Osteoblast (primary cell): Measurements from ENCODE around the gene TPCN2. TPM values are rescaled to one million over a fixed set of nuclear protein-coding genes. Genes with fewer than 3 reads are reported as not detected.
A peak's percentile ranks its signal among the peaks of the same experiment; 100 is the strongest.

Experiments used
- DNase-seq: peaks from one replicate; pipeline ENCODE4 v3.0.0; 2011; ENCODE audit warnings: low spot score, mixed read lengths; ENCODE audit not compliant: insufficient read length; ENCODE audit errors: missing footprints
- H2AFZ ChIP-seq: 2 replicates; pipeline ENCODE4 v1.6.0; 2011; ENCODE audit warnings: mild to moderate bottlenecking, low read length
- H3K27ac ChIP-seq: 2 replicates; pipeline ENCODE4 v1.5.1; 2011; ENCODE audit warnings: mild to moderate bottlenecking, low read depth, low read length, moderate library complexity
- H3K27me3 ChIP-seq: 2 replicates; pipeline ENCODE4 v1.6.0; 2012; ENCODE audit warnings: mild to moderate bottlenecking, control low read depth, inconsistent platforms, low read length, moderate library complexity; ENCODE audit not compliant: insufficient read depth
- H3K36me3 ChIP-seq: 2 replicates; pipeline ENCODE4 v1.5.1; 2011; ENCODE audit warnings: mild to moderate bottlenecking, low read length, control low read depth, moderate library complexity; ENCODE audit not compliant: insufficient read depth
- H3K4me1 ChIP-seq: 2 replicates; pipeline ENCODE4 v1.5.1; 2011; ENCODE audit warnings: mild to moderate bottlenecking, low read length, control low read depth, moderate library complexity; ENCODE audit not compliant: insufficient read depth
- H3K4me2 ChIP-seq: 2 replicates; pipeline ENCODE4 v1.6.0; 2011; ENCODE audit warnings: mild to moderate bottlenecking, low read length; ENCODE audit not compliant: insufficient read depth
- H3K4me3 ChIP-seq: fragments of 200-600 bp; sonication (generic); 3 replicates; pipeline ENCODE4 v1.5.1; 2012; ENCODE audit warnings: mild to moderate bottlenecking, low read length, inconsistent platforms; ENCODE audit not compliant: insufficient read depth
- H3K79me2 ChIP-seq: 2 replicates; pipeline ENCODE4 v1.6.0; 2012; ENCODE audit warnings: mild to moderate bottlenecking, low read length, control low read depth, inconsistent platforms; ENCODE audit not compliant: insufficient read depth
- H3K9me3 ChIP-seq: 2 replicates; pipeline ENCODE4 v1.5.1; 2011; ENCODE audit warnings: low read depth, low read length, control low read depth
- H4K20me1 ChIP-seq: 2 replicates; pipeline ENCODE4 v1.6.0; 2012; ENCODE audit warnings: mild to moderate bottlenecking, low read length, control low read depth; ENCODE audit not compliant: insufficient read depth
- total RNA-seq: library from RNA; depleted of rRNA; stranded (reverse); fragments of >200 nt; gene quantifications from 2 replicates; pipeline ENCODE4 v1.2.3, GENCODE V29; 2012
- TF ChIP-seq, protein P1 (sequence below): IDR thresholded peaks from 2 replicates; pipeline ENCODE4 v1.5.1; 2011; ENCODE audit warnings: mild to moderate bottlenecking, low read depth, low read length, moderate library complexity; ENCODE audit errors: extremely low read depth

Gene TPCN2
- total RNA-seq, 1 donor = 14.1 TPM

- Histone ChIP-seq H3K27ac (no peak overlapping the region), H2AFZ (no peak overlapping the region), H4K20me1 (peaks cover 21% of the 10 kb centered on the region), H3K4me1 (no peaks in the 10 kb centered on the region), H3K36me3 (peaks cover 8% of the 10 kb centered on the region), H3K9me3 (no peaks in the 10 kb centered on the region), H3K27me3 (no peaks in the 10 kb centered on the region), H3K4me2 (no peak overlapping the region), H3K79me2 (peaks cover 15% of the 10 kb centered on the region), H3K4me3 (no peak overlapping the region)
- DNase-seq = peak; percentile 71
- TF ChIP-seq, protein P1, sequence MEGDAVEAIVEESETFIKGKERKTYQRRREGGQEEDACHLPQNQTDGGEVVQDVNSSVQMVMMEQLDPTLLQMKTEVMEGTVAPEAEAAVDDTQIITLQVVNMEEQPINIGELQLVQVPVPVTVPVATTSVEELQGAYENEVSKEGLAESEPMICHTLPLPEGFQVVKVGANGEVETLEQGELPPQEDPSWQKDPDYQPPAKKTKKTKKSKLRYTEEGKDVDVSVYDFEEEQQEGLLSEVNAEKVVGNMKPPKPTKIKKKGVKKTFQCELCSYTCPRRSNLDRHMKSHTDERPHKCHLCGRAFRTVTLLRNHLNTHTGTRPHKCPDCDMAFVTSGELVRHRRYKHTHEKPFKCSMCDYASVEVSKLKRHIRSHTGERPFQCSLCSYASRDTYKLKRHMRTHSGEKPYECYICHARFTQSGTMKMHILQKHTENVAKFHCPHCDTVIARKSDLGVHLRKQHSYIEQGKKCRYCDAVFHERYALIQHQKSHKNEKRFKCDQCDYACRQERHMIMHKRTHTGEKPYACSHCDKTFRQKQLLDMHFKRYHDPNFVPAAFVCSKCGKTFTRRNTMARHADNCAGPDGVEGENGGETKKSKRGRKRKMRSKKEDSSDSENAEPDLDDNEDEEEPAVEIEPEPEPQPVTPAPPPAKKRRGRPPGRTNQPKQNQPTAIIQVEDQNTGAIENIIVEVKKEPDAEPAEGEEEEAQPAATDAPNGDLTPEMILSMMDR = no peak
These were observed 10.7 kb downstream of the TPCN2 start for GRCh38 chr11:69059429-69059828.

DNA sequence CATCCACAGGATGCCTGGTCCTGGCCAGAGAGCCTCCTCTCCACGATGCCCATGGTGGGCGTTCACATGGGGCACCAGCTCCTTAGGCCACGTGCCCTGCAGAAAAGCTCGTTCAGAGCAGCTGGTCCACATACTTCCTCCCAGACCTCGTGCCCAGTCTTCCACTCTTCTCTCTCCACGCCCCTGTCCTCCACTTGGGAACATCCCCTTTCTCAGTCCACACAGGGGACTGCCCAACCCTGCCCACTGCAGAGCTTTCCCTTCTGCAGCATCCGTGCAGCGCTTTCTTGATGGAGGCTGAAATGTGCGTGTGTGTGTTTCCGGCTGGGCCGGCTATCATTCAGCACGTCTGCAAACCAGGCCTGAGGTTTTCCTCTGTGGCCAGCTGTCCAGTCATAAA lies 11.3 kb downstream of the TPCN2 start:
- H3K4me1 ChIP-seq = no peaks in the 10 kb centered on the region
- peaks cover 4% of the 10 kb centered on the region for H3K36me3 ChIP-seq
- DNase-seq = peak; percentile 47
- H3K4me3 ChIP-seq = no peak overlapping the region
- no peaks in the 10 kb centered on the region for H3K27me3 ChIP-seq
- no peaks in the 10 kb centered on the region for H3K9me3 ChIP-seq
- H3K4me2 ChIP-seq = no peak overlapping the region
- H3K79me2 ChIP-seq = peaks cover 11% of the 10 kb centered on the region
- no peak overlapping the region for H3K27ac ChIP-seq
- TF ChIP-seq, protein P1 = no peak
- H2AFZ ChIP-seq = no peak overlapping the region
- H4K20me1 ChIP-seq = peaks cover 23% of the 10 kb centered on the region

DNA sequence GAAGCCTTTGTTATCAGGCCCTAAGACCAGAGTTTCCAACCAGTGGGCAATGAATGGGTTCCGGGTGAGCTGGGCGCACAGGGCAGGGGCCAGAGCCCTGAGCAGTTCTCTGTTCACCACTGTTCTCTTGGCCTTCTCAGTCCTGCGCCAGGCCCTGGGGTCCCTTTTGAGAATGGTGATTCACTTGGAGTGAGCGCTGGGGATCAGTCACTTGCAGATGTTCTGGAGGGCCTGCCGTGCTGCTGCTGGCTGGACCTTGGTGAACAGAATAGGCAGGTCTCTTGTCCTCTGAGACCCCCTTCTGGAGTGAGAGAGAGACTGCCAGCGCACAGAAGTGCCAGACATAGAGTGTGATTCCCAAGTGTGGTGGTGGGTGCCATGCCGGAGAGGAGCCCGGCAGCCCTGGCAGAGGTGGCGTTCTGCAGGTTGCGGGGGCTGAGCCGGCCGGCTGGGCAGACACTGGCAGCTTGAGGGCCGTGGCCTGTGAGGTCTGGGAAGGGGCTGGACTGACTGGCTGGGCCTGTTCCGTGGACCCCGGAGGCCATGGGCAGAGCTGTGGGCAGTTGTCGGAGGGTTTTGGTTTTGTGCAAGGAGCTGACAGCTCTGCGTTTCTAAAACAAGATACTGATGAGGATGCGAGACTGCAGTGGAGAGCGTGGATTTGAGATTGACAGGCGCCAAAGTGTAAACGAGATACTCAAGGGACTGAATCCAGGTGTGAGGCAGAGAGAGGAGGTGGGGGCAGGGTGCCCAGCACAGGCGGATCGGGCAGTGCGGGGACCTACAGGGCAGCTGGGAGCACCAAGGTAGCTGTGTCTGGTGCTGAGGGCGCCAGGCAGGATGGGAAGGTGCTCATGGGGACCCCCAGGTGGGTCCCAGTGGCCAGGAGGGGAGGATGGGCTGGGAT lies 12.3 kb downstream of the TPCN2 start:
- peak; percentile 84 for DNase-seq
- Histone ChIP-seq H3K36me3 (peaks cover 3% of the 10 kb centered on the region), H3K4me3 (no peak overlapping the region), H3K27ac (no peak overlapping the region), H2AFZ (no peak overlapping the region), H4K20me1 (peaks cover 29% of the 10 kb centered on the region), H3K4me2 (no peak overlapping the region), H3K9me3 (no peaks in the 10 kb centered on the region), H3K4me1 (no peaks in the 10 kb centered on the region), H3K27me3 (no peaks in the 10 kb centered on the region), H3K79me2 (peaks cover 5% of the 10 kb centered on the region)
- TF ChIP-seq, protein P1 = no peak

GRCh38 chr11:69061713-69062053 lies 13.0 kb downstream of the TPCN2 start:
- Histone ChIP-seq H3K79me2 (peaks cover 4% of the 10 kb centered on the region), H3K4me3 (no peak overlapping the region), H3K36me3 (peaks cover 3% of the 10 kb centered on the region), H3K4me1 (no peaks in the 10 kb centered on the region), H2AFZ (no peak overlapping the region), H3K27ac (no peak overlapping the region), H3K4me2 (no peak overlapping the region), H3K9me3 (no peaks in the 10 kb centered on the region), H4K20me1 (peaks cover 29% of the 10 kb centered on the region), H3K27me3 (no peaks in the 10 kb centered on the region)
- peak; percentile 50 for DNase-seq
- TF ChIP-seq, protein P1 = no peak
